Gastroesophageal sphincter (tissue), 3 donors: ENCODE results near the gene PLPP6.

Experiments used
- POLR2AphosphoS5 ChIP-seq: sonication (generic); formaldehyde crosslinking; IDR thresholded peaks from one replicate; pipeline ENCODE4 v1.6.1; 2017; ENCODE audit warnings: antibody characterized with exemption
- TF ChIP-seq, protein P1 (sequence below), 4 experiments: fragments of 200-600 bp in 2 of 4; fragments of 450-650 bp in 2 of 4; sonication (generic) in 1 of 4; IDR thresholded peaks; one replicate each; pipeline ENCODE4 v1.5.1; 2017 to 2019; ENCODE audit warnings: antibody characterized with exemption in 4 of 4, mild to moderate bottlenecking in 2 of 4, moderate library complexity in 2 of 4

DNA sequence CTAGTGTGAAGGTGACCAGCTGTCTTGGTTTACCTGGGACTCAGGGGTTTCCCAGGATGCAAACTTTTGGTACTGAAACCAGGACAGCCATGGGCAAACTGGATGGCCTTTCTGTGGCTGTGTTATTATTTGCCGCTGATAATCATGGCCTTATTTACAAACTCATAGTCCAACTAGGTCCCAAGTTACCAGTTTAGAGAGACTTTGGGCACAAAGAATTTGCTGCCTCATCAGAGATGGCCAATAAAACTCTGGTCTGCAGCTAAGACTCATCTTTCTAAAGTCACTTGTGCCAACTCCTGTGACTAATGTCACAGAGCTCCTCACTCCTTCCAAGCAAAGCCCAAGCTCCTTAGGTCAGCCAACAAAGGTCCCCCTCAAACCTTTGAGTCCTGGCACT is 47.5 kb upstream of the PLPP6 start:
- TF ChIP-seq, protein P1, sequence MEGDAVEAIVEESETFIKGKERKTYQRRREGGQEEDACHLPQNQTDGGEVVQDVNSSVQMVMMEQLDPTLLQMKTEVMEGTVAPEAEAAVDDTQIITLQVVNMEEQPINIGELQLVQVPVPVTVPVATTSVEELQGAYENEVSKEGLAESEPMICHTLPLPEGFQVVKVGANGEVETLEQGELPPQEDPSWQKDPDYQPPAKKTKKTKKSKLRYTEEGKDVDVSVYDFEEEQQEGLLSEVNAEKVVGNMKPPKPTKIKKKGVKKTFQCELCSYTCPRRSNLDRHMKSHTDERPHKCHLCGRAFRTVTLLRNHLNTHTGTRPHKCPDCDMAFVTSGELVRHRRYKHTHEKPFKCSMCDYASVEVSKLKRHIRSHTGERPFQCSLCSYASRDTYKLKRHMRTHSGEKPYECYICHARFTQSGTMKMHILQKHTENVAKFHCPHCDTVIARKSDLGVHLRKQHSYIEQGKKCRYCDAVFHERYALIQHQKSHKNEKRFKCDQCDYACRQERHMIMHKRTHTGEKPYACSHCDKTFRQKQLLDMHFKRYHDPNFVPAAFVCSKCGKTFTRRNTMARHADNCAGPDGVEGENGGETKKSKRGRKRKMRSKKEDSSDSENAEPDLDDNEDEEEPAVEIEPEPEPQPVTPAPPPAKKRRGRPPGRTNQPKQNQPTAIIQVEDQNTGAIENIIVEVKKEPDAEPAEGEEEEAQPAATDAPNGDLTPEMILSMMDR (IDR thresholded peaks at IDR 0.05): no peak
- TF ChIP-seq POLR2AphosphoS5: no peak
